Measurements from ENCODE around the gene TRIM54. TPM values are rescaled to one million over a fixed set of nuclear protein-coding genes. Genes with fewer than 3 reads are reported as not detected.

Gene TRIM54
- total and polyA plus RNA-seq, 9 of the 15 experiments (the other 6 are each of a cell fraction or from before 2014, with no cell fraction given), result not detected

DNA sequence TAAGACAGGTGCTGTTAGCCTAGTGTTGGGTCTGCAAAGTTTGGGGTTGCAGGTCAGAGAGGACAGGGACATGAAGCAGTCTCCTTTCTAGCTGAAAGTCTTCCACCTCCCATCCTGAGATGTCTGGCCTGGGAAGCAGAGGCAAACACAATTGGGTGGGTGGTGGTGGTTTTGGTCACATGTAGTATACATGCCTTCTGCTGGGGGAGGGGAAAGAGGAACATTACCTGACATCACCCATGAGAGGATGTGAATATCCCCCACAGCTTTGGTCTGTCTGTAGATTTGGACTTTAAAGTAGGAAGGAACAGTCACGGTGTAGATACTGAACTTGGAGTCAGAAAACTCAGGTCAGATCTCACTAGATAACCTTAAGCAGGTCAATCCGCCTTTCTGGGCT, 11.6 kb upstream of the TRIM54 start:
- WGBS (ENCODE audit: insufficient coverage, low coverage, missing lambda C conversion rate), result 27% methylated on average over 2 of the region's 2 CpGs
- POLR2A ChIA-PET, result interaction anchor here (0.5 to 1.5 kb wide), 5 partner anchors 9 to 92 kb away, joined by 3 to 6 read pairs (median 3); no protein-coding TSS in a partner anchor

More for the DNA sequence above, 11.6 kb upstream of the TRIM54 start:
- Histone ChIP-seq H4K20me1 (replicated peaks; ENCODE audit: control insufficient read depth, insufficient read depth, low read length) (no peaks in the 10 kb centered on the region; the same call in 1 of the 2 replicates), H3K9ac (ENCODE audit: insufficient read depth in 1 of 2, low read depth in 2 of 2, low read length in 2 of 2) (no peak overlapping the region; a peak in 1 of 4 replicates), H3K4me3 (no peak overlapping the region), H3K27ac (ENCODE audit: extremely low read depth, low read depth, low read length) (no peak overlapping the region), H3K36me3 (ENCODE audit: control insufficient read depth, insufficient read depth, low read length) (no peaks in the 10 kb centered on the region), H3K79me2 (ENCODE audit: control insufficient read depth, insufficient read depth, low read length) (no peaks in the 10 kb centered on the region), H2AFZ (ENCODE audit: low read depth, low read length) (no peak overlapping the region), H3K9me1 (ENCODE audit: control insufficient read depth, insufficient read depth, low read length) (no peaks in the 10 kb centered on the region), H3K9me3 (replicated peaks; ENCODE audit: control insufficient read depth, insufficient read depth, low read depth, low read length) (no peaks in the 10 kb centered on the region), H3K27me3 (ENCODE audit: control insufficient read depth in 2 of 2, insufficient read depth in 2 of 2, low read length in 2 of 2) (peaks cover 5% of the 10 kb centered on the region in 2 experiments; a peak in 2 of 5 replicates), H3K4me1 (replicated peaks in 1 of 2; ENCODE audit: control insufficient read depth in 2 of 2, insufficient read depth in 2 of 2, low read length in 2 of 2) (peaks cover 10 to 19% of the 10 kb centered on the region in 2 experiments), H3K4me2 (ENCODE audit: insufficient read depth, low read length) (no peak overlapping the region)
- CTCF ChIA-PET (ENCODE audit: low intra/inter-chr PET ratio), result no interaction called here
- ATAC-seq (no peak), FAIRE-seq (no peak), DNase-seq (ENCODE audit: extremely low read depth in 1 of 4, low spot score in 3 of 4) (no peak)
- TF ChIP-seq JUND (IDR thresholded peaks at IDR 0.05; ENCODE audit: borderline replicate concordance, low read depth, low read length) (peak; percentile 25; the same call in 1 of the 2 replicates), JUND (tag; IDR thresholded peaks at IDR 0.05; ENCODE audit: borderline replicate concordance, low read depth, low read length) (no peak), HMBOX1 (IDR thresholded peaks at IDR 0.05) (no peak)
- TF ChIP-seq, protein P1, sequence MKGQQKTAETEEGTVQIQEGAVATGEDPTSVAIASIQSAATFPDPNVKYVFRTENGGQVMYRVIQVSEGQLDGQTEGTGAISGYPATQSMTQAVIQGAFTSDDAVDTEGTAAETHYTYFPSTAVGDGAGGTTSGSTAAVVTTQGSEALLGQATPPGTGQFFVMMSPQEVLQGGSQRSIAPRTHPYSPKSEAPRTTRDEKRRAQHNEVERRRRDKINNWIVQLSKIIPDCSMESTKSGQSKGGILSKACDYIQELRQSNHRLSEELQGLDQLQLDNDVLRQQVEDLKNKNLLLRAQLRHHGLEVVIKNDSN (CRISPR knock-in tag; IDR thresholded peaks at IDR 0.05), result peak; percentile 35; the same call in 1 of the 2 replicates
- no TSS peak for BruUV-seq (replicated peaks)
- in situ Hi-C loops (cut with MboI) (no loop called here), intact Hi-C loops (cut with micrococcal nuclease) (no loop called here)
